KMS-11 (cell line): ENCODE measurements around the gene EXOC1.

ENCODE experiments used
- H2AFZ ChIP-seq: fragments of 200-600 bp; sonication (generic); 2 replicates; pipeline ENCODE4 v1.6.1; 2016; ENCODE audit warnings: antibody characterized with exemption, mixed run types, low read depth
- H3K27ac ChIP-seq: fragments of 200-600 bp; sonication (generic); 2 replicates; pipeline ENCODE4 v1.6.1; 2016; ENCODE audit warnings: mild to moderate bottlenecking, mixed run types
- H3K27me3 ChIP-seq: fragments of 200-600 bp; sonication (generic); 2 replicates; pipeline ENCODE4 v1.6.1; 2017; ENCODE audit warnings: mild to moderate bottlenecking, low read depth, mixed run types, moderate library complexity; ENCODE audit not compliant: insufficient read depth
- H3K36me3 ChIP-seq: fragments of 200-600 bp; sonication (generic); 2 replicates; pipeline ENCODE4 v1.6.1; 2017; ENCODE audit warnings: mild to moderate bottlenecking, mixed run types; ENCODE audit not compliant: insufficient read depth
- H3K4me1 ChIP-seq: fragments of 200-600 bp; sonication (generic); 2 replicates; pipeline ENCODE4 v1.6.1; 2016; ENCODE audit warnings: mild to moderate bottlenecking, low read depth, mixed run types; ENCODE audit not compliant: poor library complexity, severe bottlenecking
- H3K4me2 ChIP-seq: fragments of 200-600 bp; sonication (generic); 2 replicates; pipeline ENCODE4 v1.7.0; 2016; ENCODE audit warnings: mild to moderate bottlenecking, mixed run types
- H3K4me3 ChIP-seq: fragments of 200-600 bp; sonication (generic); IDR thresholded peaks from 2 replicates; pipeline ENCODE4 v1.6.1; 2017; ENCODE audit warnings: low read depth, low read length, mixed read lengths; ENCODE audit not compliant: insufficient read depth
- H3K79me2 ChIP-seq: fragments of 200-600 bp; sonication (generic); 2 replicates; pipeline ENCODE4 v1.6.1; 2016; ENCODE audit warnings: low read depth, mixed run types; ENCODE audit not compliant: insufficient read depth
- H3K9ac ChIP-seq: fragments of 200-600 bp; sonication (generic); 2 replicates; pipeline ENCODE4 v1.6.1; 2016; ENCODE audit warnings: mild to moderate bottlenecking, mixed run types
- H4K20me1 ChIP-seq: fragments of 200-600 bp; sonication (generic); 2 replicates; pipeline ENCODE4 v1.6.1; 2016; ENCODE audit warnings: mild to moderate bottlenecking, mixed run types; ENCODE audit not compliant: insufficient read depth
- TF ChIP-seq, protein P1 (sequence below): fragments of 200-600 bp; sonication (generic); conservative IDR thresholded peaks from 2 replicates; pipeline ENCODE4 v1.6.1; 2017; ENCODE audit warnings: low read depth, mild to moderate bottlenecking, antibody characterized with exemption, low read length, moderate library complexity, mixed read lengths

Gene EXOC1

DNA sequence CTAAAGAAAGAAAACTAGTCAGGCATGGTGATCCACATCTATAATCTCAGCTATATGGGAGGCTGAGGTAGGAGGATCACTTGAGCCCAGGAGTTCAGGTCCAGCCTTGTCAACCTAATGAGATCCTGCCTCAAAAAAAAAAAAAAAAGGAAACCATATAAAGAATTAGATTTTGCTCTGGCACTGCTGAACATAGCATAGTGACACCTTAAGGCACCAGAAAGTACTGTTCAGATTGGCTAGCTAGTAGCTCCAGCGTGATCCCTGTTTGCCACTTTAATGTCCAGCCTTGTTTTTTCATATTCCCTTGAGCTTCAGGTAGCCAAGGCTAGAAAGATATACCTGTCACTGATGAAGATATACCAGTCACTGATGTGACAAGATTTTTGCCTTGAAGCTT lies 34.1 kb downstream of the EXOC1 start:
- Histone ChIP-seq H3K4me1 (no peaks in the 10 kb centered on the region), H3K36me3 (no peaks in the 10 kb centered on the region), H3K4me3 (no peak overlapping the region), H3K27ac (no peak overlapping the region), H3K4me2 (no peak overlapping the region), H3K79me2 (no peaks in the 10 kb centered on the region), H3K27me3 (no peaks in the 10 kb centered on the region), H3K9ac (no peak overlapping the region), H2AFZ (no peak overlapping the region), H4K20me1 (no peaks in the 10 kb centered on the region)
- TF ChIP-seq, protein P1, sequence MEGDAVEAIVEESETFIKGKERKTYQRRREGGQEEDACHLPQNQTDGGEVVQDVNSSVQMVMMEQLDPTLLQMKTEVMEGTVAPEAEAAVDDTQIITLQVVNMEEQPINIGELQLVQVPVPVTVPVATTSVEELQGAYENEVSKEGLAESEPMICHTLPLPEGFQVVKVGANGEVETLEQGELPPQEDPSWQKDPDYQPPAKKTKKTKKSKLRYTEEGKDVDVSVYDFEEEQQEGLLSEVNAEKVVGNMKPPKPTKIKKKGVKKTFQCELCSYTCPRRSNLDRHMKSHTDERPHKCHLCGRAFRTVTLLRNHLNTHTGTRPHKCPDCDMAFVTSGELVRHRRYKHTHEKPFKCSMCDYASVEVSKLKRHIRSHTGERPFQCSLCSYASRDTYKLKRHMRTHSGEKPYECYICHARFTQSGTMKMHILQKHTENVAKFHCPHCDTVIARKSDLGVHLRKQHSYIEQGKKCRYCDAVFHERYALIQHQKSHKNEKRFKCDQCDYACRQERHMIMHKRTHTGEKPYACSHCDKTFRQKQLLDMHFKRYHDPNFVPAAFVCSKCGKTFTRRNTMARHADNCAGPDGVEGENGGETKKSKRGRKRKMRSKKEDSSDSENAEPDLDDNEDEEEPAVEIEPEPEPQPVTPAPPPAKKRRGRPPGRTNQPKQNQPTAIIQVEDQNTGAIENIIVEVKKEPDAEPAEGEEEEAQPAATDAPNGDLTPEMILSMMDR: no peak

DNA sequence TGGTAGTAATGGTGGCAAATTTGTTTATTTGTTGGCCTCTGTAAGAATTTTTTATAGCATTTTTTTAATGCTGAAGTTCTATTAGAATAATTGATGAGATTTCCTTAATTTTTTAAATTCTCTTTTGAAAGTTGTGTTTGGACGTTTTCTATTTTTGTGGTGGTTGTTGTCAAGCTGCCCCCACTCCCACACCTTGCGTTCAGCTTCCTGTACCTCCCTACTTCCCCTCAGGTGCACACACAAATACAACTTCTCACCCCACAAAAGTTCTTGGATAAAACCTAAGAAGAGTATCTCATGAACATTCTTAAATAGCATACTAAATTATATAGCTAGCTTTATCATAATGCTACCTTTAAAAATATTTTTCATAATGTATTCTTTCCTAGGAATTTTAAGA lies 38.7 kb downstream of the EXOC1 start:
- Histone ChIP-seq H3K79me2 (no peaks in the 10 kb centered on the region), H3K4me2 (no peak overlapping the region), H3K27me3 (no peaks in the 10 kb centered on the region), H2AFZ (no peak overlapping the region), H3K36me3 (no peaks in the 10 kb centered on the region), H3K4me3 (no peak overlapping the region), H4K20me1 (no peaks in the 10 kb centered on the region), H3K4me1 (no peaks in the 10 kb centered on the region), H3K27ac (no peak overlapping the region), H3K9ac (no peak overlapping the region)
- TF ChIP-seq, protein P1: no peak

DNA sequence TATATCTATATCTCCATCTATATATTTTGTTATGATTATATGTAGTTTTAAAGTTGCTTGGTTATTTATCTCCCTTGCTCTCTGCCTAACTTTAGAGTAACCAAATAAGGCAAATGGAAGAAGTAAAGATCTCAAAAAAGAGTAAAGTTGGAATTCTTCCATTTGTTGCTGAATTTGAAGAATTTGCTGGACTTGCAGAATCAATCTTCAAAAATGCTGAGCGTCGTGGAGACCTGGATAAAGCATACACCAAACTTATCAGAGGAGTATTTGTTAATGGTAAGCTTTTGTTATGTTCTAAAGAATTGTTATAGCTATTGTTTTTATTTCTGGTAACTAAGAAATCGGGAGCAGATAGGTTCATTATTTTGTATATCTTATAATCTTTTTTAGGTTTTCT lies 43.2 kb downstream of the EXOC1 start:
- TF ChIP-seq, protein P1: no peak
- Histone ChIP-seq H3K79me2 (no peaks in the 10 kb centered on the region), H3K9ac (no peak overlapping the region), H4K20me1 (no peaks in the 10 kb centered on the region), H3K36me3 (no peaks in the 10 kb centered on the region), H3K27me3 (no peaks in the 10 kb centered on the region), H2AFZ (no peak overlapping the region), H3K4me1 (no peaks in the 10 kb centered on the region), H3K4me2 (no peak overlapping the region), H3K4me3 (no peak overlapping the region), H3K27ac (no peak overlapping the region)

DNA sequence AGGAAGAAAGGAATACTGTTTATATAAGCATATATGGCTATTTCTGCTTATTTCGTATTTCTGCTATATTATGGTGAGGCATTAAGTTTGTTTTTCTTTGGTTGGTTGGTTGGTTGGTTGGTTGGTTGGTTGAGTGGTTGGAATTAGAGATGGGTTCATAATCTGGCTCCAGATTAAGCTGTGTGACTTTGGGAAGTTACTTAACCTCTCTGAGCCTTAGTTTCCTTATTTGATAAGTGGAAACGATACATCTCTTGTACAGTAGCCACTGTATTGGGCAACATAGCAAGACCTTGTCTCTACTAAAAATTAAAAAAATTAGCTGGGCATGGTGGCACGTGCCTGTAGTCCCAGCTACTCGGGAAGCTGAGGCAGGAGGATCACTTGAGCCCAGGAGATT lies 49.2 kb downstream of the EXOC1 start:
- no peaks in the 10 kb centered on the region for H3K36me3 ChIP-seq

More for the DNA sequence above, 49.2 kb downstream of the EXOC1 start:
- no peak overlapping the region for H2AFZ ChIP-seq
- H3K4me3 ChIP-seq: no peak overlapping the region
- H3K4me2 ChIP-seq: no peak overlapping the region
- peaks cover 9% of the 10 kb centered on the region for H3K4me1 ChIP-seq
- no peaks in the 10 kb centered on the region for H3K27me3 ChIP-seq
- no peak overlapping the region for H3K9ac ChIP-seq
- H4K20me1 ChIP-seq: no peaks in the 10 kb centered on the region
- H3K27ac ChIP-seq: no peak overlapping the region
- TF ChIP-seq, protein P1: no peak
- no peaks in the 10 kb centered on the region for H3K79me2 ChIP-seq
